ENCODE data around the gene BLOC1S2. TPM values are rescaled to one million over a fixed set of nuclear protein-coding genes. Genes with fewer than 3 reads are reported as not detected.

The BLOC1S2 gene
- total RNA-seq, 1 experiment from 2014 or later: 69.8 TPM

DNA sequence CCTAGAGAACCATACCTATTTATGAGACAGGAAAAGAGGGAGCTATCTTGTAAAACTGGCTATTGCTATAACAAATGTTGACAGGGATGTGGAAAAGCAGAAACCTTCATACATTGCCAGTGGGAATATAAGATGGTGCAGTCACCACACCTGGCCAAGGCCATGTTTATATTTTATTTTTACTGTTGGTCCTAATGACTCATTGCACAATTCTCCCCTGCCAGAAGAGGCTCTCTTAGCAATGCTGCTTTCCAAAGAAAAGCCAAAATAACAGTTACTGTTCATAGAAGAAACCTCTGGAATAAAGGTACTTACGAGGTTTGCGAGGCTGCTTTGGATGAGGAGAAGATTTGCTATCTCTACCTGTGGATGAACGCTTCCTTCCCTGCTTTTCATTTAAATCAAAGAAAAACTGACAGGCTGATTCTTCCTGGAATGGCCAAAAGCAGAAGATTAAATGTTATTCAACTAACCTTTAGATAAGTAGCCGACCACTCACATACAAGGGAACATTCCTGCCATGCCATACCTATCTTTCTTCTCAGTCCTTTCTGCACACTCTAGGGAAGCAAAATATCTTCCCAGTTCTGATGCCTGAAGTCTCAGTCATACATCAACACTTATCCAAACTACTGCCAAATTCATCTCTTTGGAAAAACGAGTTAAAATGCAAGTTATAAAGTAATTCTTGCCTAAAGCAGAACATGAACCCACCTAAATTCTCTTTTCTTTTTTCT is 40.8 kb downstream of the BLOC1S2 start:
- Histone ChIP-seq H3K23me2 (ENCODE audit: insufficient read length, low read depth, low read length, poor library complexity, severe bottlenecking) (no peaks in the 10 kb centered on the region), H3K4ac (ENCODE audit: low read depth, low read length) (no peak overlapping the region), H4K8ac (replicated peaks; ENCODE audit: insufficient read length, low read depth, low read length) (no peak overlapping the region), H3K79me2 (ENCODE audit: insufficient read depth, low read length) (no peaks in the 10 kb centered on the region), H3T11ph (ENCODE audit: low read length) (no peak overlapping the region), H2BK5ac (ENCODE audit: insufficient read length, low read length) (no peak overlapping the region), H3K9ac (ENCODE audit: extremely low read depth, insufficient read length, low read length) (no peak overlapping the region), H3K4me1 (ENCODE audit: insufficient read depth, low read length) (no peaks in the 10 kb centered on the region), H2AFZ (ENCODE audit: low read length) (no peak overlapping the region), H3K9me3 (ENCODE audit: control insufficient read depth, low read depth, low read length) (no peaks in the 10 kb centered on the region), H2BK15ac (ENCODE audit: low read depth, low read length) (no peak overlapping the region), H2BK12ac (ENCODE audit: insufficient read length, low read depth, low read length) (no peak overlapping the region), H3K56ac (ENCODE audit: insufficient read length, low read depth, low read length) (no peak overlapping the region), H2AK5ac (ENCODE audit: insufficient read length, low read length) (no peak overlapping the region), H3K27me3 (ENCODE audit: insufficient read depth, low read length) (no peaks in the 10 kb centered on the region), H4K20me1 (ENCODE audit: control insufficient read depth, insufficient read depth, insufficient read length) (no peaks in the 10 kb centered on the region), H3K18ac (ENCODE audit: insufficient read length, low read depth, low read length) (no peak overlapping the region), H3K4me2 (ENCODE audit: insufficient read depth, insufficient read length, low read length) (no peak overlapping the region), H2BK20ac (ENCODE audit: low read depth, low read length, poor library complexity, severe bottlenecking) (no peak overlapping the region), H3K23ac (ENCODE audit: insufficient read length, low read depth, low read length) (no peak overlapping the region), H3K14ac (ENCODE audit: insufficient read depth, low read length) (no peak overlapping the region), H3K79me1 (ENCODE audit: insufficient read depth, low read depth, low read length, poor library complexity, severe bottlenecking) (no peaks in the 10 kb centered on the region), H3K27ac (ENCODE audit: insufficient read length, low read depth, low read length) (no peak overlapping the region), H4K5ac (ENCODE audit: insufficient read length, low read depth, low read length) (no peak overlapping the region), H2BK120ac (ENCODE audit: low read depth, low read length, poor library complexity, severe bottlenecking) (no peak overlapping the region), H4K91ac (ENCODE audit: insufficient read length, low read depth, low read length) (no peak overlapping the region)
- peaks cover 23 to 69% (median 59%) of the 10 kb centered on the region in 3 experiments; a peak in 6 of 7 replicates for H3K36me3 Mint-ChIP-seq (ENCODE audit: insufficient read depth in 1 of 3, low read depth in 3 of 3)
- TF ChIP-seq, protein P1, sequence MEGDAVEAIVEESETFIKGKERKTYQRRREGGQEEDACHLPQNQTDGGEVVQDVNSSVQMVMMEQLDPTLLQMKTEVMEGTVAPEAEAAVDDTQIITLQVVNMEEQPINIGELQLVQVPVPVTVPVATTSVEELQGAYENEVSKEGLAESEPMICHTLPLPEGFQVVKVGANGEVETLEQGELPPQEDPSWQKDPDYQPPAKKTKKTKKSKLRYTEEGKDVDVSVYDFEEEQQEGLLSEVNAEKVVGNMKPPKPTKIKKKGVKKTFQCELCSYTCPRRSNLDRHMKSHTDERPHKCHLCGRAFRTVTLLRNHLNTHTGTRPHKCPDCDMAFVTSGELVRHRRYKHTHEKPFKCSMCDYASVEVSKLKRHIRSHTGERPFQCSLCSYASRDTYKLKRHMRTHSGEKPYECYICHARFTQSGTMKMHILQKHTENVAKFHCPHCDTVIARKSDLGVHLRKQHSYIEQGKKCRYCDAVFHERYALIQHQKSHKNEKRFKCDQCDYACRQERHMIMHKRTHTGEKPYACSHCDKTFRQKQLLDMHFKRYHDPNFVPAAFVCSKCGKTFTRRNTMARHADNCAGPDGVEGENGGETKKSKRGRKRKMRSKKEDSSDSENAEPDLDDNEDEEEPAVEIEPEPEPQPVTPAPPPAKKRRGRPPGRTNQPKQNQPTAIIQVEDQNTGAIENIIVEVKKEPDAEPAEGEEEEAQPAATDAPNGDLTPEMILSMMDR (conservative IDR thresholded peaks at IDR 0.05): no peak
- no peak overlapping the region for H3K4me3 Mint-ChIP-seq
- WGBS (ENCODE audit: extremely low coverage, insufficient read length, low lambda C conversion rate): no CpG with 5 or more reads among the region's 5 CpGs
- H3K27me3 Mint-ChIP-seq (ENCODE audit: low read depth): no peaks in the 10 kb centered on the region
- H3K27ac Mint-ChIP-seq: no peak overlapping the region
- no peaks in the 10 kb centered on the region for H3K9me3 Mint-ChIP-seq
- H3K4me1 Mint-ChIP-seq: no peaks in the 10 kb centered on the region
- no peak for DNase-seq

Measured in H9 (cell line).